Measurements from ENCODE around the gene IQCK. TPM values are rescaled to one million over a fixed set of nuclear protein-coding genes. Genes with fewer than 3 reads are reported as not detected.
"Not testable (repeated sequence)": the region's sequence is repeated elsewhere in the genome, so short reads cannot be mapped to it uniquely, and the experiment has no call there.

IQCK gene
- total RNA-seq, 1 donor from 2014 or later: 1.3 TPM

- H3K4me3 ChIP-seq (ENCODE audit: low read depth, low read length): no peak overlapping the region
- DNase-seq (ENCODE audit: low read depth) (no peak), FAIRE-seq (no peak)
- TF ChIP-seq, protein P1, sequence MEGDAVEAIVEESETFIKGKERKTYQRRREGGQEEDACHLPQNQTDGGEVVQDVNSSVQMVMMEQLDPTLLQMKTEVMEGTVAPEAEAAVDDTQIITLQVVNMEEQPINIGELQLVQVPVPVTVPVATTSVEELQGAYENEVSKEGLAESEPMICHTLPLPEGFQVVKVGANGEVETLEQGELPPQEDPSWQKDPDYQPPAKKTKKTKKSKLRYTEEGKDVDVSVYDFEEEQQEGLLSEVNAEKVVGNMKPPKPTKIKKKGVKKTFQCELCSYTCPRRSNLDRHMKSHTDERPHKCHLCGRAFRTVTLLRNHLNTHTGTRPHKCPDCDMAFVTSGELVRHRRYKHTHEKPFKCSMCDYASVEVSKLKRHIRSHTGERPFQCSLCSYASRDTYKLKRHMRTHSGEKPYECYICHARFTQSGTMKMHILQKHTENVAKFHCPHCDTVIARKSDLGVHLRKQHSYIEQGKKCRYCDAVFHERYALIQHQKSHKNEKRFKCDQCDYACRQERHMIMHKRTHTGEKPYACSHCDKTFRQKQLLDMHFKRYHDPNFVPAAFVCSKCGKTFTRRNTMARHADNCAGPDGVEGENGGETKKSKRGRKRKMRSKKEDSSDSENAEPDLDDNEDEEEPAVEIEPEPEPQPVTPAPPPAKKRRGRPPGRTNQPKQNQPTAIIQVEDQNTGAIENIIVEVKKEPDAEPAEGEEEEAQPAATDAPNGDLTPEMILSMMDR (IDR thresholded peaks at IDR 0.05; ENCODE audit: insufficient read depth, low read length, severe bottlenecking): no peak
- no peaks in the 10 kb centered on the region for H3K27me3 ChIP-seq (ENCODE audit: control insufficient read depth, insufficient read depth, low read length)
- H3K36me3 ChIP-seq (ENCODE audit: control insufficient read depth, insufficient read depth, low read length): no peaks in the 10 kb centered on the region
These were observed 67.5 kb downstream of the IQCK start for GRCh38 chr16:19785512-19786130.

GRCh38 chr16:19801369-19801768, 83.3 kb downstream of the IQCK start:
- not testable (repeated sequence) for H3K4me3 ChIP-seq (ENCODE audit: low read depth, low read length); FAIRE-seq; DNase-seq (ENCODE audit: low read depth); H3K36me3 ChIP-seq (ENCODE audit: control insufficient read depth, insufficient read depth, low read length); H3K27me3 ChIP-seq (ENCODE audit: control insufficient read depth, insufficient read depth, low read length)

GRCh38 chr16:19801824-19802223, 83.8 kb downstream of the IQCK start:
- DNase-seq (ENCODE audit: low read depth); FAIRE-seq; H3K36me3 ChIP-seq (ENCODE audit: control insufficient read depth, insufficient read depth, low read length); H3K27me3 ChIP-seq (ENCODE audit: control insufficient read depth, insufficient read depth, low read length); H3K4me3 ChIP-seq (ENCODE audit: low read depth, low read length): not testable (repeated sequence)

DNA sequence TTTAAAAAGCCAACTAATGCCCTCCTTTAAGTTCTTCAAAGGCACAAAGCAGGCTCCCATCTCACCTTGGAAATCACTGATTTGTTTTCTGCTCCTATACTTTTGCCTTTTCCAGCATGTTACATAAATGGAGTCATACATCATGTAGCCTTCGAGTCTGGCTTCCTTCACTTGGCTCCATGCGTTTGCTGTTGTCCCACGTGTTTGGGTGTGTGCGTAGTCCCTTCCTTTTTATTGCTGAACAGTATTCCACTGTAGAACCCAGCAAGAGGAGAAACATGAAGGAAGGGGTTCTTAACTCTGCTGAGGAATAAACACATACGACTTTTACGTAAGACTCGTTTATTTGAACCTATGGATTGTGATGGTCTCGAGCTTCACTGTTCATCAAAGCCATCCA, 84.5 kb downstream of the IQCK start:
- Histone ChIP-seq H3K4me3 (ENCODE audit: low read depth, low read length) (no peak overlapping the region), H3K27me3 (ENCODE audit: control insufficient read depth, insufficient read depth, low read length) (no peaks in the 10 kb centered on the region), H3K36me3 (ENCODE audit: control insufficient read depth, insufficient read depth, low read length) (no peaks in the 10 kb centered on the region)
- TF ChIP-seq, protein P1 (IDR thresholded peaks at IDR 0.05; ENCODE audit: insufficient read depth, low read length, severe bottlenecking): no peak
- FAIRE-seq (no peak), DNase-seq (ENCODE audit: low read depth) (no peak)

DNA sequence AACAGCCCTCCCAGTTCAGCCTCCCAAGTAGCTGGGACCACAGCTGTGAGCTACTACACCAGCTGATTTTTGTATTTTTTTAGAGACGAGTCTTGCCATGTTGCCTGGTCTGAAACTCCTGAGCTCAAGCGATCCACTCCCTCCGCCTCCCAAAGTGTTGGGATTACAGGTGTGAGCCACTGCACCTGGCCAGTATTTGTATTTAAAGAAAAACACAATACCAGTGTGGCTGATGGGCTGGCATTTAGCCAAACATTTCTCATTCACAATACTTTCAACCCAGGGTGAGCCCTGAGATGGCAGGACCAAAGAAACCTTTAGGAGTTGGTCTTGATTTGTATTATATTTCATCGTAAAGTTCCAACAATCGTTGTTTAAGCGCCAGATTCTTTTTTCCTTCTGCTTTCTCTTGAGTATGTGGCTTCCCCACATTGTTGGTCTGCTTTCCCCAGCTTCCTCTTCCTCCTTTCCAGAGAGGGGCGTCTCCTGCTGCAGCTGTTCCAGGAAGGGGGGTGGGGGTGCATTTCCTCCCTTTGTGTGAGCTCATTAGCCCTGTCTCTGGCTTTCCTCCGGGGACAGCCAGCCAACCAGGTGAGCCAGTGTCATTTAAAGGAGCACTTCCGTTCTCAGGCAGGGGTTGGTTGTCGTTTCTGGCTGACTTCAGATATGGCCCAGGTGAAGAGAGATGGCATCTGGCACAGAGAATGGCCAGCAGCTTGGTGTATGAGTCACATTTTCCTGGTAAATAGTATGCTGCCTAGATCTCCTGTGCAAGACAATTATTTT, 86.7 kb downstream of the IQCK start:
- FAIRE-seq (peak; percentile 90), DNase-seq (ENCODE audit: low read depth) (peak; percentile 74)

DNA sequence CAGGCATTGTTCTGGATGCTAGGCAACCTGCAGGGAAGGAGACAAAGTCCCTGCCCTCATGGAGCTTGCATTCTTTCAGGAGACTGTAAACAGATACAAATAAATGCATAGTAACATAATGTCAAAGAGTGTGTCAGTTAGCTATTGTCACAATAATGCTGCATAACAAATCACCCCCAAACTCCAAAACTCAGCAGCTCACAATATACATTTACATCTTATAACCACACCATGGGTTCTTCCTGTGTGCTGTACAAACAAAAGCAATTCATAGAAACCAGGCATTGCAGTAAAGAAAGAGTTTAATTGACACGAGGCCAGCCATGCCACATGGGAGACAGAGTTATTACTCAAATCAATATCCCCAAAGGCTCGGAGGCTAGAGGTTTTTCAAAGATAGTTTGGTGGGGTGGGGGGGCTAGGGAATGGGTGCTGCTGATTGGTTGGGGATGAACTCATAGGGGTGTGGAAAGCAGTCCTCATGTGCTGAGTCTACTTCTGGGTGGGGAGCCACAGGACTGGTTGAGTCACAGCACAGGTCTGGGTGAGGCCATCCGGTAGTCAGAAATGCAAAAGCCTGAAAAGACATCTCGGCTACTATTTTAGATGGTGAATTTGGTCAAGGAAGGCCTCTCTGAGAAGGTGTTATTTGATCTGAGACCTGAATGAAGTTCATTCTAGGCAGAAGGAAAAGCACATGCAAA, 87.5 kb downstream of the IQCK start:
- Histone ChIP-seq H3K27me3 (ENCODE audit: control insufficient read depth, insufficient read depth, low read length) (no peaks in the 10 kb centered on the region), H3K4me3 (ENCODE audit: low read depth, low read length) (no peak overlapping the region)

More for the DNA sequence above, 86.7 kb downstream of the IQCK start:
- Histone ChIP-seq H3K27me3 (ENCODE audit: control insufficient read depth, insufficient read depth, low read length) (no peaks in the 10 kb centered on the region), H3K36me3 (ENCODE audit: control insufficient read depth, insufficient read depth, low read length) (no peaks in the 10 kb centered on the region), H3K4me3 (ENCODE audit: low read depth, low read length) (no peak overlapping the region)
- TF ChIP-seq, protein P1 (IDR thresholded peaks at IDR 0.05; ENCODE audit: insufficient read depth, low read length, severe bottlenecking): no peak

More for the DNA sequence above, 87.5 kb downstream of the IQCK start:
- DNase-seq (ENCODE audit: low read depth) (peak; percentile 65), FAIRE-seq (no peak)
- TF ChIP-seq, protein P1 (IDR thresholded peaks at IDR 0.05; ENCODE audit: insufficient read depth, low read length, severe bottlenecking): no peak
- H3K36me3 ChIP-seq (ENCODE audit: control insufficient read depth, insufficient read depth, low read length): no peaks in the 10 kb centered on the region
